Measurements from ENCODE around the gene BEX3.

DNA sequence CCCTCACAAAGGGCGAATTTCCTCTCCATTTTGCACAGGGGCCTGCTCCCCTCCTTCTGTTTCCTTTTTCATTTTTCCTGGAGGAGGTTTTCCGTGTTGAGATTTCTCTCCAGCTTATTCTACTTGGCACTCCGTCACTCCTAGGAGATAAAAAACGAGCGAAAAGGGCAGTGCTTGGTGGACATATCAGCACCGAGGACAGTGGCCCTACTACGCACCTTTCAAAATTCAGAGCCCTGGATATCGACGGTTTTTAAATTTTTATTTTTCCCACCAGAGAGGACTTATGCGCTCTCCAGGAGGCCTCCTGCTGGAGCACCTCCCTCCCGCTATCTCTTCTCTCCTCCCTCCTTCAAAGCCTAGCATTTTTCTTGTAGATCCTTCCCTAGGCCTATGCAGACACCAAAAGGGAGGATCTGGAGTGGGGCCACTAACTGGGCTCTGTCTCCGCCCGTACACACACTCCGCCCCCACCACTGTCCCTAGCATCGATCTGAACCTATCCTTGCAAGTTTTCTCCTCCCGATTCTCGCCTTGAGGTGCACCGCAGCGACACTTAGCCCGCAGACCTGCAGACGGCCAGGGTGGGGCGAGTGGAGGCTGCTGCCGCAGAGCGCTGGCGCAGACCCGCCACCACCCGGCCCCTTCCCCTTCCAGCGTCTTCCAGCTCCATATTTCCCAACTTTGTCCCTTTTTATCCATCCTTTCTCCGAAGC lies 28.5 kb upstream of the BEX3 start:
- TF ChIP-seq, protein P1, sequence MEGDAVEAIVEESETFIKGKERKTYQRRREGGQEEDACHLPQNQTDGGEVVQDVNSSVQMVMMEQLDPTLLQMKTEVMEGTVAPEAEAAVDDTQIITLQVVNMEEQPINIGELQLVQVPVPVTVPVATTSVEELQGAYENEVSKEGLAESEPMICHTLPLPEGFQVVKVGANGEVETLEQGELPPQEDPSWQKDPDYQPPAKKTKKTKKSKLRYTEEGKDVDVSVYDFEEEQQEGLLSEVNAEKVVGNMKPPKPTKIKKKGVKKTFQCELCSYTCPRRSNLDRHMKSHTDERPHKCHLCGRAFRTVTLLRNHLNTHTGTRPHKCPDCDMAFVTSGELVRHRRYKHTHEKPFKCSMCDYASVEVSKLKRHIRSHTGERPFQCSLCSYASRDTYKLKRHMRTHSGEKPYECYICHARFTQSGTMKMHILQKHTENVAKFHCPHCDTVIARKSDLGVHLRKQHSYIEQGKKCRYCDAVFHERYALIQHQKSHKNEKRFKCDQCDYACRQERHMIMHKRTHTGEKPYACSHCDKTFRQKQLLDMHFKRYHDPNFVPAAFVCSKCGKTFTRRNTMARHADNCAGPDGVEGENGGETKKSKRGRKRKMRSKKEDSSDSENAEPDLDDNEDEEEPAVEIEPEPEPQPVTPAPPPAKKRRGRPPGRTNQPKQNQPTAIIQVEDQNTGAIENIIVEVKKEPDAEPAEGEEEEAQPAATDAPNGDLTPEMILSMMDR (IDR thresholded peaks at IDR 0.05): no peak
- TF ChIP-seq POLR2A (IDR thresholded peaks at IDR 0.05): no peak
